HUES64 (cell line): ENCODE results near the gene G6PD.
"Not testable (repeated sequence)": the region's sequence is repeated elsewhere in the genome, so short reads cannot be mapped to it uniquely, and the experiment has no call there.

Experiments
- H3K27ac ChIP-seq: 2 replicates; pipeline ENCODE4 v1.7.0; 2013; ENCODE audit warnings: low read depth, low read length, inconsistent platforms
- H3K27me3 ChIP-seq: 2 replicates; pipeline ENCODE4 v1.6.1; 2013; ENCODE audit warnings: mild to moderate bottlenecking, low read length; ENCODE audit not compliant: insufficient read depth
- H3K36me3 ChIP-seq: 2 replicates; pipeline ENCODE4 v1.6.1; 2013; ENCODE audit warnings: mild to moderate bottlenecking, low read length; ENCODE audit not compliant: insufficient read depth
- H3K4me1 ChIP-seq: 2 replicates; pipeline ENCODE4 v1.6.1; 2013; ENCODE audit warnings: mild to moderate bottlenecking, low read length, moderate library complexity; ENCODE audit not compliant: insufficient read depth
- H3K4me3 ChIP-seq: 2 replicates; pipeline ENCODE4 v1.5.1; 2013; ENCODE audit warnings: mild to moderate bottlenecking, low read length, moderate library complexity
- H3K9ac ChIP-seq: 2 replicates; pipeline ENCODE4 v1.6.1; 2013; ENCODE audit warnings: mild to moderate bottlenecking, low read depth, low read length
- H3K9me3 ChIP-seq: 2 replicates; pipeline ENCODE4 v1.6.1; 2013; ENCODE audit warnings: low read depth, low read length; ENCODE audit not compliant: insufficient read depth
- WGBS: fragments of 150-250, 120-280 bp; methylation state at CpG from one replicate; pipeline ENCODE4 v1.1.7; 2013; ENCODE audit warnings: missing lambda C conversion rate; 5-methylcytosine and 5-hydroxymethylcytosine counted together

G6PD gene

GRCh38 chrX:154541896-154542722, 4.5 kb downstream of the G6PD start:
- H3K9me3 ChIP-seq, result no peaks in the 10 kb centered on the region
- H3K9ac ChIP-seq, result no peak overlapping the region
- 89% methylated on average over 9 of the region's 12 CpGs for WGBS
- no peak overlapping the region for H3K4me3 ChIP-seq
- peaks cover 23% of the 10 kb centered on the region for H3K36me3 ChIP-seq
- H3K4me1 ChIP-seq, result no peaks in the 10 kb centered on the region
- no peak overlapping the region for H3K27ac ChIP-seq
- no peaks in the 10 kb centered on the region for H3K27me3 ChIP-seq

- 90% methylated on average over 4 of the region's 5 CpGs for WGBS
- H3K27ac ChIP-seq, result no peak overlapping the region
- no peaks in the 10 kb centered on the region for H3K9me3 ChIP-seq
- peaks cover 23% of the 10 kb centered on the region for H3K36me3 ChIP-seq
- no peak overlapping the region for H3K4me3 ChIP-seq
- H3K4me1 ChIP-seq, result no peaks in the 10 kb centered on the region
- H3K9ac ChIP-seq, result no peak overlapping the region
- no peaks in the 10 kb centered on the region for H3K27me3 ChIP-seq
Observed at GRCh38 chrX:154541589-154541895, 5.1 kb downstream of the G6PD start.

- Histone ChIP-seq H3K36me3 (peaks cover 23% of the 10 kb centered on the region), H3K4me3 (no peak overlapping the region), H3K27me3 (no peaks in the 10 kb centered on the region), H3K4me1 (no peaks in the 10 kb centered on the region), H3K9me3 (no peaks in the 10 kb centered on the region), H3K9ac (no peak overlapping the region), H3K27ac (no peak overlapping the region)
- 94% methylated on average over 19 of the region's 19 CpGs for WGBS
Observed at GRCh38 chrX:154540897-154541535, 5.6 kb downstream of the G6PD start.

- not testable (repeated sequence) for H3K9ac ChIP-seq, H3K4me1 ChIP-seq, H3K27me3 ChIP-seq, H3K27ac ChIP-seq, H3K9me3 ChIP-seq, H3K4me3 ChIP-seq
- peaks cover 26% of the 10 kb centered on the region for H3K36me3 ChIP-seq
- WGBS, result 92% methylated on average over 7 of the region's 7 CpGs
Observed at GRCh38 chrX:154540365-154540764, 6.3 kb downstream of the G6PD start.

- Histone ChIP-seq H3K27me3 (no peaks in the 10 kb centered on the region), H3K4me1 (no peaks in the 10 kb centered on the region), H3K36me3 (peaks cover 21% of the 10 kb centered on the region), H3K4me3 (no peak overlapping the region), H3K9me3 (no peaks in the 10 kb centered on the region), H3K27ac (no peak overlapping the region), H3K9ac (no peak overlapping the region)
- WGBS, result 93% methylated on average over 8 of the region's 8 CpGs
Observed at GRCh38 chrX:154539077-154539476, 7.6 kb downstream of the G6PD start.

- H3K27me3 ChIP-seq, result no peaks in the 10 kb centered on the region
- WGBS, result 95% methylated on average over 9 of the region's 9 CpGs
- H3K9ac ChIP-seq, result no peak overlapping the region
- H3K4me1 ChIP-seq, result no peaks in the 10 kb centered on the region
- no peak overlapping the region for H3K27ac ChIP-seq
- no peaks in the 10 kb centered on the region for H3K9me3 ChIP-seq
- peaks cover 32% of the 10 kb centered on the region for H3K36me3 ChIP-seq
- no peak overlapping the region for H3K4me3 ChIP-seq
Observed at GRCh38 chrX:154535892-154536291, 10.8 kb downstream of the G6PD start.

GRCh38 chrX:154534526-154535322, 11.9 kb downstream of the G6PD start:
- H3K27me3 ChIP-seq, result no peaks in the 10 kb centered on the region
- H3K4me1 ChIP-seq, result no peaks in the 10 kb centered on the region
- 45% methylated on average over 33 of the region's 34 CpGs for WGBS
- no peak overlapping the region for H3K4me3 ChIP-seq
- H3K36me3 ChIP-seq, result peaks cover 32% of the 10 kb centered on the region
- no peak overlapping the region for H3K27ac ChIP-seq
- no peak overlapping the region for H3K9ac ChIP-seq
- H3K9me3 ChIP-seq, result no peaks in the 10 kb centered on the region

GRCh38 chrX:154532690-154533089, 14.0 kb downstream of the G6PD start:
- WGBS, result 98% methylated on average over 23 of the region's 23 CpGs

GRCh38 chrX:154531626-154532025, 15.0 kb downstream of the G6PD start:
- Histone ChIP-seq H3K4me3 (no peak overlapping the region), H3K27me3 (no peaks in the 10 kb centered on the region), H3K36me3 (peaks cover 32% of the 10 kb centered on the region), H3K9me3 (no peaks in the 10 kb centered on the region), H3K9ac (no peak overlapping the region), H3K27ac (no peak overlapping the region), H3K4me1 (no peaks in the 10 kb centered on the region)
- WGBS, result 82% methylated on average over 15 of the region's 16 CpGs

More at GRCh38 chrX:154532690-154533089, 14.0 kb downstream of the G6PD start:
- no peak overlapping the region for H3K9ac ChIP-seq
- no peaks in the 10 kb centered on the region for H3K27me3 ChIP-seq
- peaks cover 32% of the 10 kb centered on the region for H3K36me3 ChIP-seq
- H3K4me1 ChIP-seq, result no peaks in the 10 kb centered on the region
- H3K27ac ChIP-seq, result no peak overlapping the region
- no peaks in the 10 kb centered on the region for H3K9me3 ChIP-seq
- H3K4me3 ChIP-seq, result no peak overlapping the region

GRCh38 chrX:154530286-154530685, 16.4 kb downstream of the G6PD start:
- Histone ChIP-seq H3K36me3 (peaks cover 28% of the 10 kb centered on the region), H3K4me1 (no peaks in the 10 kb centered on the region), H3K9ac (no peak overlapping the region), H3K27me3 (peaks cover 4% of the 10 kb centered on the region; the same call in 1 of the 2 replicates), H3K4me3 (no peak overlapping the region), H3K27ac (no peak overlapping the region), H3K9me3 (no peaks in the 10 kb centered on the region)
- 98% methylated on average over 11 of the region's 11 CpGs for WGBS

- no peak overlapping the region for H3K9ac ChIP-seq
- WGBS, result 90% methylated on average over 5 of the region's 6 CpGs
- H3K4me1 ChIP-seq, result no peaks in the 10 kb centered on the region
- H3K9me3 ChIP-seq, result no peaks in the 10 kb centered on the region
- peaks cover 10% of the 10 kb centered on the region for H3K27me3 ChIP-seq
- H3K4me3 ChIP-seq, result no peak overlapping the region
- peaks cover 24% of the 10 kb centered on the region for H3K36me3 ChIP-seq
- H3K27ac ChIP-seq, result no peak overlapping the region
Observed at GRCh38 chrX:154529206-154529612, 17.4 kb downstream of the G6PD start.
